ENCODE data around the gene TNFRSF19.

The TNFRSF19 gene

GRCh38 chr13:23634897-23635296, 64.7 kb downstream of the TNFRSF19 start:
- H3K4me3 ChIP-seq (ENCODE audit: low read depth, low read length): no peak overlapping the region
- no peak for TF ChIP-seq CTCF (IDR thresholded peaks at IDR 0.05; ENCODE audit: low read depth, low read length)

- no peak for TF ChIP-seq CTCF (IDR thresholded peaks at IDR 0.05; ENCODE audit: low read depth, low read length)
- H3K4me3 ChIP-seq (ENCODE audit: low read depth, low read length): no peak overlapping the region
Observed at GRCh38 chr13:23636360-23636759, 66.1 kb downstream of the TNFRSF19 start.

GRCh38 chr13:23637829-23638228, 67.6 kb downstream of the TNFRSF19 start:
- H3K4me3 ChIP-seq (ENCODE audit: low read depth, low read length): no peak overlapping the region

GRCh38 chr13:23639674-23640073, 69.5 kb downstream of the TNFRSF19 start:
- no peak overlapping the region for H3K4me3 ChIP-seq (ENCODE audit: low read depth, low read length)
- TF ChIP-seq CTCF (IDR thresholded peaks at IDR 0.05; ENCODE audit: low read depth, low read length): no peak

More at GRCh38 chr13:23637829-23638228, 67.6 kb downstream of the TNFRSF19 start:
- no peak for TF ChIP-seq CTCF (IDR thresholded peaks at IDR 0.05; ENCODE audit: low read depth, low read length)

GRCh38 chr13:23642110-23642509, 71.9 kb downstream of the TNFRSF19 start:
- H3K4me3 ChIP-seq (ENCODE audit: low read depth, low read length): no peak overlapping the region
- TF ChIP-seq CTCF (IDR thresholded peaks at IDR 0.05; ENCODE audit: low read depth, low read length): no peak

GRCh38 chr13:23643338-23644125, 73.3 kb downstream of the TNFRSF19 start:
- no peak overlapping the region for H3K4me3 ChIP-seq (ENCODE audit: low read depth, low read length)
- no peak for TF ChIP-seq CTCF (IDR thresholded peaks at IDR 0.05; ENCODE audit: low read depth, low read length)

GRCh38 chr13:23644126-23644419, 73.9 kb downstream of the TNFRSF19 start:
- no peak for TF ChIP-seq CTCF (IDR thresholded peaks at IDR 0.05; ENCODE audit: low read depth, low read length)
- no peak overlapping the region for H3K4me3 ChIP-seq (ENCODE audit: low read depth, low read length)

All from WI38 (cell line).